ENCODE results near the gene ZNF354B. TPM values are rescaled to one million over a fixed set of nuclear protein-coding genes. Genes with fewer than 3 reads are reported as not detected.

Gene ZNF354B
- polyA plus RNA-seq, 1 of the 3 experiments (the other 2 are of a cell fraction), result 7.1 TPM

- H4K20me1 ChIP-seq (ENCODE audit: insufficient read depth), result no peaks in the 10 kb centered on the region
- DNase-seq, result no peak
- ChIA-PET CTCF (no interaction called here), POLR2A (no interaction called here)
- WGBS (ENCODE audit: low lambda C conversion rate), result 97% methylated on average over 6 of the region's 8 CpGs
- no peaks in the 10 kb centered on the region; the same call in 1 of the 2 replicates for H3K79me2 ChIP-seq (ENCODE audit: insufficient read depth)
- no peak overlapping the region for H3K9ac ChIP-seq
- H3K36me3 ChIP-seq (replicated peaks in 1 of 2; ENCODE audit: control insufficient read depth in 1 of 2, insufficient read depth in 2 of 2, low read length in 1 of 2), result peaks cover 59 to 61% of the 10 kb centered on the region in 2 experiments
- H3K27ac ChIP-seq (ENCODE audit: low read depth in 2 of 2, low read length in 1 of 2), result no peak overlapping the region
- H3K27me3 ChIP-seq (ENCODE audit: insufficient read depth), result no peaks in the 10 kb centered on the region
- TF ChIP-seq, protein P1, sequence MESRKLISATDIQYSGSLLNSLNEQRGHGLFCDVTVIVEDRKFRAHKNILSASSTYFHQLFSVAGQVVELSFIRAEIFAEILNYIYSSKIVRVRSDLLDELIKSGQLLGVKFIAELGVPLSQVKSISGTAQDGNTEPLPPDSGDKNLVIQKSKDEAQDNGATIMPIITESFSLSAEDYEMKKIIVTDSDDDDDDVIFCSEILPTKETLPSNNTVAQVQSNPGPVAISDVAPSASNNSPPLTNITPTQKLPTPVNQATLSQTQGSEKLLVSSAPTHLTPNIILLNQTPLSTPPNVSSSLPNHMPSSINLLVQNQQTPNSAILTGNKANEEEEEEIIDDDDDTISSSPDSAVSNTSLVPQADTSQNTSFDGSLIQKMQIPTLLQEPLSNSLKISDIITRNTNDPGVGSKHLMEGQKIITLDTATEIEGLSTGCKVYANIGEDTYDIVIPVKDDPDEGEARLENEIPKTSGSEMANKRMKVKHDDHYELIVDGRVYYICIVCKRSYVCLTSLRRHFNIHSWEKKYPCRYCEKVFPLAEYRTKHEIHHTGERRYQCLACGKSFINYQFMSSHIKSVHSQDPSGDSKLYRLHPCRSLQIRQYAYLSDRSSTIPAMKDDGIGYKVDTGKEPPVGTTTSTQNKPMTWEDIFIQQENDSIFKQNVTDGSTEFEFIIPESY (IDR thresholded peaks at IDR 0.05; ENCODE audit: borderline replicate concordance, low read depth), result no peak
- no peak for TF ChIP-seq SIN3A (IDR thresholded peaks at IDR 0.05; ENCODE audit: borderline replicate concordance, low read depth, low read length)
- no peak for TF ChIP-seq TCF12 (IDR thresholded peaks at IDR 0.05)
- no peak for TF ChIP-seq TAF1 (IDR thresholded peaks at IDR 0.05; ENCODE audit: borderline replicate concordance, low read depth, low read length)
- TF ChIP-seq, protein P2, sequence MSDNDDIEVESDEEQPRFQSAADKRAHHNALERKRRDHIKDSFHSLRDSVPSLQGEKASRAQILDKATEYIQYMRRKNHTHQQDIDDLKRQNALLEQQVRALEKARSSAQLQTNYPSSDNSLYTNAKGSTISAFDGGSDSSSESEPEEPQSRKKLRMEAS (IDR thresholded peaks at IDR 0.05; ENCODE audit: low read depth), result no peak
- no peak for TF ChIP-seq USF1 (IDR thresholded peaks at IDR 0.05; ENCODE audit: borderline replicate concordance, low read depth)
- TF ChIP-seq RFX5 (IDR thresholded peaks at IDR 0.05; ENCODE audit: low read length), result no peak
- TF ChIP-seq MEF2A (IDR thresholded peaks at IDR 0.05; ENCODE audit: borderline replicate concordance, low read depth), result no peak
- TF ChIP-seq RCOR1 (IDR thresholded peaks at IDR 0.05; ENCODE audit: low read length), result no peak
- no peak for TF ChIP-seq RAD21 (IDR thresholded peaks at IDR 0.05; ENCODE audit: low read length)
- TF ChIP-seq POLR2AphosphoS5 (IDR thresholded peaks at IDR 0.05; ENCODE audit: low read depth, low read length), result no peak
- no peaks in the 10 kb centered on the region for H3K9me2 ChIP-seq
- H3F3A ChIP-seq (replicated peaks; ENCODE audit: insufficient read depth), result no peaks in the 10 kb centered on the region
- no peaks in the 10 kb centered on the region; the same call in 1 of the 2 replicates for H3K9me3 ChIP-seq
- H3K4me3 ChIP-seq (ENCODE audit: low read depth in 2 of 2, low read length in 1 of 2), result no peak overlapping the region
- H3K4me1 ChIP-seq (ENCODE audit: control insufficient read depth in 1 of 2, insufficient read depth in 2 of 2, low read depth in 1 of 2, low read length in 1 of 2), result no peaks in the 10 kb centered on the region
- H2AFZ ChIP-seq (ENCODE audit: low read depth), result no peak overlapping the region
- H3K4me2 ChIP-seq, result no peak overlapping the region
Observed at GRCh38 chr5:178869577-178869976, 9.8 kb downstream of the ZNF354B start.

DNA sequence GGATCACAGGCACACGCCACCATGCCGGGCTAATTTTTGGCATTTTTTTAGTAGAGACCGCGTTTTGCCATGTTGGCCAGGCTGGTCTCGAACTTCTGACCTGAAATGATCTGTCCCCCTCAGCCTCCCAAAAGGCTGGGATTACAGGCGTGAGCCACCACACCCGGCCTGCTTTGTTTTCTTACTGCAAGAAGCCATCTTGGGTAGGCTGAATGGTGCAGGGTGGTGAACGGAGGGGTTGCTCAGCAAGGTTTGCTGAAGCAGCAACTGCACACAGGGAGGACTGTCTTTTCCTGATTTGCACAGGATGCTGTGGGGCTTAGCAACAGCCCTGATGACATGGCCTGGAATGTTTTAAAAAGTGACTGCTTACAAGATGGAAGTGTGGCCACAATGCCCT, 10.7 kb downstream of the ZNF354B start:
- H3K27me3 ChIP-seq (ENCODE audit: insufficient read depth), result no peaks in the 10 kb centered on the region
- H3F3A ChIP-seq (replicated peaks; ENCODE audit: insufficient read depth), result no peaks in the 10 kb centered on the region
- H3K9me2 ChIP-seq, result no peaks in the 10 kb centered on the region
- no peak overlapping the region for H3K4me2 ChIP-seq
- H3K9me3 ChIP-seq, result no peaks in the 10 kb centered on the region; the same call in 1 of the 2 replicates
- H3K36me3 ChIP-seq (replicated peaks in 1 of 2; ENCODE audit: control insufficient read depth in 1 of 2, insufficient read depth in 2 of 2, low read length in 1 of 2), result peaks cover 65 to 67% of the 10 kb centered on the region in 2 experiments
- CTCF ChIA-PET, result no interaction called here
- DNase-seq, result no peak
- WGBS (ENCODE audit: low lambda C conversion rate), result 90% methylated on average over 6 of the region's 8 CpGs
- H4K20me1 ChIP-seq (ENCODE audit: insufficient read depth), result no peaks in the 10 kb centered on the region
- no peak overlapping the region for H3K27ac ChIP-seq (ENCODE audit: low read depth in 2 of 2, low read length in 1 of 2)
- no peak for TF ChIP-seq SMC3 (IDR thresholded peaks at IDR 0.05; ENCODE audit: low read depth, low read length)
- no peak for TF ChIP-seq YY1 (IDR thresholded peaks at IDR 0.05; ENCODE audit: low read depth)
- TF ChIP-seq, protein P2 (IDR thresholded peaks at IDR 0.05; ENCODE audit: low read depth), result no peak
- TF ChIP-seq, protein P1 (IDR thresholded peaks at IDR 0.05; ENCODE audit: borderline replicate concordance, low read depth), result no peak
- no peak for TF ChIP-seq IRF3 (IDR thresholded peaks at IDR 0.05; ENCODE audit: low read depth, low read length)
- TF ChIP-seq NFIC (IDR thresholded peaks at IDR 0.05; ENCODE audit: borderline replicate concordance), result no peak
- no peak for TF ChIP-seq USF2 (IDR thresholded peaks at IDR 0.05; ENCODE audit: borderline replicate concordance, low read depth, low read length)
- TF ChIP-seq NRF1 (IDR thresholded peaks at IDR 0.05; ENCODE audit: low read depth, low read length), result no peak
- no peak for TF ChIP-seq USF1 (IDR thresholded peaks at IDR 0.05; ENCODE audit: borderline replicate concordance, low read depth)
- TF ChIP-seq MXI1 (IDR thresholded peaks at IDR 0.05; ENCODE audit: low read depth, low read length), result no peak
- H3K79me2 ChIP-seq (ENCODE audit: insufficient read depth), result no peaks in the 10 kb centered on the region; the same call in 1 of the 2 replicates
- no peak overlapping the region for H3K4me3 ChIP-seq (ENCODE audit: low read depth in 2 of 2, low read length in 1 of 2)
- H2AFZ ChIP-seq (ENCODE audit: low read depth), result no peak overlapping the region
- no peaks in the 10 kb centered on the region for H3K4me1 ChIP-seq (ENCODE audit: control insufficient read depth in 1 of 2, insufficient read depth in 2 of 2, low read depth in 1 of 2, low read length in 1 of 2)
- H3K9ac ChIP-seq, result no peak overlapping the region
- POLR2A ChIA-PET, result no interaction called here

Data from SK-N-SH (cell line).